NCI-H82 treated with DMSO at 0.1 percent for 48 hours (cell line): ENCODE results near the gene AOC1.
"Not testable (repeated sequence)": the region's sequence is repeated elsewhere in the genome, so short reads cannot be mapped to it uniquely, and the experiment has no call there.

Experiments used
- DNase-seq: peaks from one replicate; lab custom pipeline; 2025; ENCODE audit not compliant: unreplicated experiment; lab: John Stamatoyannopoulos, UW

AOC1 gene

DNA sequence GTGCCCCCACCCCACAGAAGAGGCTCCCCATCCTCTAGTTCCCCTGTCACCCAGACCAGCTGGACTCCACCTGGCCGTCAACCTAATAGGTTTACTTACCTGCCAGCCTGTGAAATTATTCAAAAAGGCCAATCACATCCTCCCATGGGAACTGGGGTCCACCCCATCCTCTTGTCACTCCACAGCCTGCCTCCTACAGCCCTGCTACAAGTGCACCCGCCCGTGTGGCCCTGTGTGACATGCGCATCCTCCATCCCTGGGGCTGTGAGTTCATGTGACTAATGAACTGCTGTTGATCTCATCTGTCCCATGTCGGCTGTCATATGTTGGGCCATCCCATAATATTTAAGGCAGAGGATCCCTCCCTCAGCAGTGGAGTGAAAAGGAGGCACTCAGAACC, 39.4 kb downstream of the AOC1 start:
- no peak for DNase-seq

DNA sequence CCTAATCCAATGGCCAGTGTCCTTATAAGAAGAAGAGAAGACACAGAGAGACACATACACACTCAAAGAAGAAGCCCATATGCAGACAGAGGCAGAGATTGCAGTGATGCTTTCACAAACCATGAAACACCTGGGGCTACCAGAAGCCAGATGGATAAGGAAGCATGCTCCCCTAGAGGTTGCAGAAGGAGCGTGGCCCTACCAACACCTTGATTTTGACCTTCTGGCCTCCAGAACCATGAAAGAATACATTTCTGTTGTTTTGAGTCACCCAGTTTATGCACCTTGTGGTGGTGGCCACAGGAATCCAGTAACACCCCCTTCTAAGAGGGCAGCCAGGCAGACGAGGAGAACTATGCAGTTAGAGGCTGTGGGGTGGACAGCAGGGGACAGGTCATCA, 43.5 kb downstream of the AOC1 start:
- DNase-seq: no peak

DNA sequence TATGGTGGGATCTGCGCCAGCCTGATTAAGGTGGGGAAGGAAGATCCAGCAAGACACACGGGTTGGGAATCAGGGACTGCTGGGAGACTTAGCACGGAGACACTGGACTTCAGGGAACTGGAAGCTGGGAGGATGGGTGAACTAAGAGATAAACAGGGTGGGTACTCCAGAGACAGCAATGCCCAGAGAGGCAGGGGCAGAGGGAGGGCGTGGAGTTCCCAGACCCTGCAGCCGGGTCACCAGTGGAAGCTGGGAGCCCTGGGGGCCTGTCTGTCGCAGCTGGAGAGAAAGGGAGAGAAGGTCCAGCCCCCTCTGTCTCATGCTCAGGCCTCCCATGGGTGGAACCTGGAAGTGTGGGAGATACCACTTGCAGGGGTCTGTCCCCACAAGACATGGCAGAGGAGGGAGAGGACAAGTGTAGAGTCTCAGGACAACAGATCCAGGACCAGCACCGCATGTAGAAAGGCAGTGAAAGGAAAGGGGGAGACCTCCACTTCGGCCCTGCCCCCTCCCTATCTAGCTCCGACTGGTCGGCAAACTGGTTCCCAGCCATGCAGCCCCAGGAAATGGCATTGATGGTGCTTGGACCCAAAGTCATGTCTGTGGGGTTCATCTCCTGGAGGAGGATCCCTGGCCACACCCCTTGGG, 44.4 kb downstream of the AOC1 start:
- no peak for DNase-seq

DNA sequence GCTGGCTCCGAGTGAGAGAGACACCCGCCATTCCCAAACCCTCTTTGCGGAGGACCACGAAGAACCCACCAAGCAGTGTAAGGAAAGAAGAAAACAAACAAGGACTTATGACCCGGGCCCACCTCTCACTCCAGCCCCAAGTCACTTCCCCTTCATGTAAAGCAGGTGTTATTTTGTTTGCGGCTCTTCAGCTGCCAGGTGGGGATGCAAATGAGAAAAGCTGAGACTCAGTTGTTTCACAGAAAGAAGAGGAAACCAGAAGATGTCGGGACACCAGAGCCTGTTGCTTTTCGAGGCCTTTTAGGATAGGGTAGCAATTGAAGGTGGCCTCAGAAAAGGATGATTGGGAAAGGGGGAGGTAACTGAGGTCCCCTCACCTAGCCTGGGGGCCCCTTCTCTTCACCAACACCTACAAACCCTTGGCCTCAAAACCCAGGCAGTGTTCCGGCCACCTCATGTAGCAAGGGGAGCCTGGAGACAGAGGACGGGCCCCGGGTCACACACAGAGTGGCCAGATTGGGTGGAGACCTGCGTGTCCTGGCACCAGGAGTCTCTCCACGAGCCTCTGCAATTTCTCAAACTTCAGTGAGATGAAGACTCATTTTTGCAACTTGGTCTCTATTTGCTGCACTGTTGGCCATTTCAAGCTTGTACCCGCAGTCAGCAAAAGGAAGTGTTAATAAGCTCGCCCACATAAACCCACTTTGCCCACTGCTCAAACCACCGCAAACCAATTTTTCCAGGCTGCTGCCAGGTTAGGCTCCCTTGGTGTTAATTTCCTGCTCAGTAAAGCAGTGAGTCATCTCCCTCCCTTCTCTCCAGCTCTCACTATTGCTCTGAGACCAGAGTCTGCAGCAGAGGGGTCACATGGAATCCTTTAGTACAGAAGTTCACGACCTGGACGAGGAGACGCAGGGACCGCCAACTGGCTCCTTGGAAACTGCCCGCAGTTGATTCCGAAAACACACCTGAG, 45.5 kb downstream of the AOC1 start:
- no peak for DNase-seq

DNA sequence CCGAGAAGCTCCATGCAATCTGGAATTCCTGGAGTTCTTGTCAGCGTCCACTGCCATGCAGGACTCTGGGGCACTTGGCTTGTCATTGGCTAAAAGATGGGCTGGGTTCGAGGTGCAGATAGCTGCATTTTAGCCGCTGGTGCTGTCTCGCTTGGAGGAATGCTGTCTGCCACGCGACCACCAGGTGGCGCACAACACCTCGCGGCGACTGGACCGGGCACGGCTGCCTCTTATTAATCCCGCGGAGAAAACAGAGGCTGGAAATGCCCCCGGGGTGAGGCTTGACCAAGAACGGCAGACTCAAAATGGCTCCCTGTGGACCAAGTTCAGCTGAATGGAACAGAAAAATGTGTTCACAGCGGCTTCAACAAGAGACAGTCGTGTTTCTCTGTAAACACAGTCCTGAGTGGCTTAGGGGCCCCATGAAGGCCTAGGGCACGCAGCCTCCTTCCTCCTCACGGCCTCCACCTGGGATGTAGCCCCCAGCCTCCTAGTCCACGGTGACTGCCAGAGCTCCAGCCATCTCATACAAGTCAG, 46.2 kb downstream of the AOC1 start:
- no peak for DNase-seq

DNA sequence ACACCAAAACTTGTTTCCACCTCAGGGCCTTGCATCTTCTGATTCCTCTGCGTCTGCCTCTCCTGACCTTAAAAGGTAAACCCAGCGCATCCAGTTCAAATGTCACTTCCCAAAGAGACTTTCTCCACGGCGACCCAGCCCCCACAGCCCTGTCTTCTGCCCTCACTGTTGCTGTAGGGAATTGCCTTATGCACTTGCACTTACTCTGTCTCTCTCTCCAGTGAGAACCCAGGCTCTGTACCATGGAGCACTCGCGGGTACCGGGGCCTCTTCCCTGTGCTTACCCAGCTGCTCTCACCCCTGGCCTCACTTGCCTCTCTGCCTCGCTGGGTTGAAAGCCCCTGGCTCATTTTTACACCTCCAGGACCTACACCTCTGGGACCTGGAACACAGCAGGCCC, 48.4 kb downstream of the AOC1 start:
- no peak for DNase-seq

DNA sequence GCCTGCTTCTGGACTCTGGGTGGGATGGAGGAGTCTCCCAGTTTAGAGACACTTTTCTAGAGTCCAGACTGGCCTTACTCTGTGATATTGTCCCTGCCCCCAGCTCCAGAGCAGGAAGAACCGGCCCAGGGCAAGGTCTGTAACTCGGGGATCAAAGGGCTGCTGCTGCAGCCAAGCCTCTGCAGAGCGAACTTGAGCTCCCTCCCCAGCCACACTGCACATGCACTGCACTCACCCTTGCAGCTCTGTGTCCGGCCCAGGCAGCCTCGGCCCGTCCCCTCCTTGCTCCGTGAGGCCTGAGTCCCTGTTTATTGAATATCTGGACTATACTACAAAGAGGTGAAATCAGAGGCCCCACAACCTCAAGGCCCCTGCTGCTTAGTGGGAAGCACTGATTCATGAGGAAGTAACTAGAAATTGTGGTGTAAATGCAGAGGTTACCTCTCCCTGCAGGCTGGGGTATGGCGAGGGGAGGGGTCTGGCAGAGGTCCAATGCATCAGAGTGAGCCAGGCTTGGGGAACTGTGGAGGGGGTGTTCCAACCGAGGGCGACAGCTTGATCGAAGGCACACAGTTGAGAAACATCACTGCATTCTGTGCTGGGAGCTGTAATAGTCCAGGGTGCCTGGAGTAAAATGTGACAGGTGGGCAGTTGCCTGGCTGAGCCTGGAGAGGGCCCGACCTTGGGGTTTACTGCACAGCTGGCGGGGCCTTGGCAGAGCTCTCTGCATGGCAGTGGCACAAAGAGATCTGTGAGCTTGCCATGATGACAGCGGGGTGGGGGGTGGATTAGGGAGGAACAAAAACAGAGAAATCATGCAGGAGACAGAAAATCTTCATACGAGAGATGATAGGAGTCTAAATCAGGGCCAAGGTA, 49.1 kb downstream of the AOC1 start:
- no peak for DNase-seq

DNA sequence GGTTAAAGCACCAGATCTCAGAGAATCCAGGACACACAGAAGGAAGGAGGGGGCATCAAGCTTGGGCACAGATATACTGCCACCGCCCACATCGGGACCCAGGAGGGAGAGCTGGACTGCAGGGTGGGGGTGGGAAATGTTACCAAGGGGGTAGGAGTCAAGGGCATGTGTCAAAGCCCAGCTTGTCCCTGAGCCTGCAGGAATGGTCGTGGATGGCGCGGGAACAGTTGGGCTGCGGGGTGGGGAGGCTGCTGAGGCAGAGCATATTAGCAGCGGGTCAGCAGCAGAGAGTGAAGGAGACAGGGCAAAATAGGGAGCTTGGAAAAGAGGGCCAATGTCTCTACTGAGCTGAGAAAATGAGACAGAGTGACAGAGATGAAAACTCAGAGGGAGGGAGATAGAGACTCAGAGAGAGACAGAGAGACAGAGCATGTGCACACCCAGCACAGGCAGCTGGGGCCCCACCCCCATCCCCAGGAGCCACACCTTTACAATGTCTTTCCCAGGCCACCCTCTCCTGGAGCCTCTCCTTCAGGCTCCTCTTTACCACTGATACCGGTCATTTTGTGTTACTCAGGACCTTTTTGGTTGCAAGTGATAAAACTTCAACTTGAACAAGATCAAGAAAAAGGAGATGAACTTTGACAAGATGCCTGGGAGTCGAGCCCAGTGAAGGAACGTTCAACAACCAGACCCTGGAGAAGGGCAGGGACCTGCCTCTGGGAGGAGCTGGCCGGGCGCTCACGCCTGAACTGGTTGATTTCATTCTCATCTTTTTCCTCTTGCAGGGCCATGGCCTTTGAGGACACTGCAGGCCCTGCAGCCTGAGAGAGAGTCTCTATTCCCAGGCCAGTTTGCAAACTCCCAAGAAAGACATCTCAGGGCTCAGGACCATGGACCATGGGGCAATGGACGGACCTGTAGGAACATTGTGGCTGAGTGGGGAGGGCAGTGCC, 50.0 kb downstream of the AOC1 start:
- DNase-seq: no peak

DNA sequence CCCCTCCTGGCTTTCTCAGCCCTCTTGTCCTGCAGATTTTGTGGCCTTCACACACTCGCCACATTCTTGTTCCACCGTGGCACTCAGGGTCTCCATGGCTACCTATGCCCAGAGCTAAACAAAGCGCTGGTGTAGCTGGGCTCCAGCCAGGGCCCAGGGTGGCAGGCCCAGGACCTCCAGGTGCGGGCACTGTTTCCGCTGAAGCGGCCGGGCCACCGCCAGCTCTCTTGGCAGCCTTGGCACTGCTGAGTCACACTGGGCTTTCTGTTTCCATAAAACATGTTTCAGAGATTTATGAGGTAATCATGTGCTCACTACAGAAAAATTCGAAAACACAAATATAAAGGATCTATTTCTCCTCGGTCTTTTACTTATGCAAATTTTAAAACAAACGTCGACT, 51.3 kb downstream of the AOC1 start:
- no peak for DNase-seq

DNA sequence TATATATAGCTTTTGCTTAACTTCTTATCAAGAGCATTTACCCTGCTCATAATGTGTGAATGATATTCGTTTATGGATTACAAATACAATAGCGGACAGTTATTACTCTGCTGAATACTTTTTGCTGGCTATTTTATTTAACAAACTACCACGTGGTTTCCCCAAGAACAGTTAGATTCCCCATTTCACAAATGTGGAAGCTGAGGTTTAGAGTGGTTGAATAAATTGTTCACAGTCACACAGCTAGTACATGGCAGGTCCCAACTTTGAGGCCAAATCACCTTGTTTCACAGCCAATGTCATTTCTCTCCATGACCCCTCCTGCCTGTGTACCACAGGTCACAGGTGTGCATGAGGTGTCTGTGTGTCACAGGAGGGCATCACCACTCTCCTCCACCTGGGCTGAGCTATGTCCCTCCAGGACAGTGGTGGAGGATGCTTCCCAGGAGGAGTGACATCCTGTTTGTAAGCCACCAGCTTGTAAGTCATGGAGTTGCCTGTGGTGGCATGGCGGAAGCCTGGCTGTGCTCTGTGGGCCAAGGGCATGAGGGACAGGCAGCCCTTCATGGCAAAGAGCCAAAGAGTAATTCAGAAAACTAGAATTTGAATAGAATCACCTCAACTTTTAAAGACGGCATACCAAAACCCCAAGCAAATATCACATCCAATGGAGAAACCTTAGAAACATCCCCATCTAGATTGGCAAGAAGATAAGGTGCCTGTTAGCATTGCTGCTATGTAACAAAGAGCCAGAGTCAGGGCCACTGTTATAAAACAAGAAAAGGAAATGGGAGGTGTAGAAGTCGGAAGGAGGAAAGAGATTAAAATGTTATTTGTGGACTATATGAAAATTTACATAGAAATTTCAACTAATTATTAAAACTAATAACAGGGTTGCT, 51.9 kb downstream of the AOC1 start:
- no peak for DNase-seq

DNA sequence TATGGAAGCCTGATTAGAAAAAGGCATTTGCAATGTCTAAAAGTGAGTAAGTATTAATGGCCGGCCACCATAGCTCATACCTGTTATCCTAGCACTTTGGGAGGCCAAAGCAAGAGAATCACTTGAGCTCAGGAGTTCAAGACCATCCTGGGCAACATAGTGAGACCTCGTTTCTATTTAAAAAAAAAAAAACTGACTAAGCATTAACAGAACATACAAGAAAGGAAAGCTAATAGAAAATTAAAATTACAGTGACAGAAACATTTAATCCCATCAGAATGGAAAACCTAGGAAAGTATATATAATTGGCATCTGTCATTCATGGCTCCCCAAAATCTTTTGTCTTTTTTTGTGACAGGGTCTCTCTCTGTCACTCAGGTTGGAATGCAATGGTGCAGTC, 55.9 kb downstream of the AOC1 start:
- DNase-seq: no peak

DNA sequence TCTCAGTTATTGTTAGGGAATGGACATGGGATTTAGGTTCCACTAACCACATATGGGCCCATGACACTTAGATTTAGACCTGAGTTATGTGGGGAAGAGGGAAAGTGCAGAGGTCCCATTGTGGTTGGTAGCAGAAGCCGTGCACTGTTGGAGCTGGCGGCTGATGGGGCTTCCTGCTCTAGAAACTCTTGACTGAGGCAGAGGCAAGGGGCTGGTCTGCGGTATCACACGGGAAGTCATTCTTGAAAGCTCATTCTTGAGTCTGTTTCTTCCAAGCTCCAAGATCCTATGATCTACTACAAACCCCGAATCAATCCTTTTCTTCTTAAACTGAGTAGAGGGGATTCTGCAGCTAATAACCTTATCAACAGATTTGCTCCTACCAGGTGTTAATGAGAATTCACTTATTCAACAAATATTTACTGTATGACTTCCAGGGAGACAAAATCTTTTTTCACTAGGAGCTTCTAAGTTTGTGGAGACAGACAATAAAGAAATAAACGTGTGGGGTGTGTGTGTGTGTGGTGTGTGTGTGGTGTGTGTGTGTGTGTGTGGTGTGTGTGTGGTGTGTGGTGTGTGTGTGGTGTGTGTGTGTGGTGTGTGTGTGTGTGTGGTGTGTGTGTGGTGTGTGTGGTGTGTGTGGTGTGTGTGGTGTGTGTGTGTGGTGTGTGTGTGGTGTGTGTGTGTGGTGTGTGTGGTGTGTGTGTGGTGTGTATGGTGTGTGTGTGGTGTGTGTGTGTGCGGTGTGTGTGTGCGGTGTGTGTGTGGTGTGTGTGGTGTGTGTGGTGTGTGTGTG, 57.1 kb downstream of the AOC1 start:
- no peak for DNase-seq

DNA sequence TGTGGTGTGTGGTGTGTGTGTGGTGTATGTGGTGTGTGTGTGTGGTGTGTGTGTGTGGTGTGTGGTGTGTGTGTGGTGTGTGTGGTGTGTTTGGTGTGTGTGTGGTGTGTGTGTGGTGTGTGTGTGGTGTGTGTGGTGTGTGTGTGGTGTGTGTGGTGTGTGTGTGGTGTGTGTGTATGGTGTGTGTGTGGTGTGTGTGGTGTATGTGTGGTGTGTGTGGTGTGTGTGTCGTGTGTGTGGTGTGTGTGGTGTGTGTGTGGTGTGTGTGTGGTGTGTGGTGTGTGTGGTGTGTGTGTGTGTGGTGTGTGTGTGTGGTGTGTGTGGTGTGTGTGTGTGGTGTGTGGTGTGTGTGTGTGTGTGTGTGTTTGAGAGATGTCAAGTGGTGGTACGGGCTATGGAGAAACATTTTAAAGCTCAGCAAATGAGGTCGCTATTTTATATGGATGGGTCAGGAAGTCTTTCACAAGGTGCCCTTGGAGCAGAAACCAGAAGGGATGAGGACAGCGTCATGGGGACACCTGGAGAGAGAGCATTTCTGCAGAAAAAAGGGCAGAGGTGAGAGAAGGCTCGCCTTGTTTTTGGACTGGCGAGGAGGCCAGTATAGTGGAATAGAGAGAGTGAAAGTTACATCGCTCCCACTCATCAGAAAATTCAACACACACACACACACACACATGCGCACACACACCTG, 58.1 kb downstream of the AOC1 start:
- not testable (repeated sequence) for DNase-seq

DNA sequence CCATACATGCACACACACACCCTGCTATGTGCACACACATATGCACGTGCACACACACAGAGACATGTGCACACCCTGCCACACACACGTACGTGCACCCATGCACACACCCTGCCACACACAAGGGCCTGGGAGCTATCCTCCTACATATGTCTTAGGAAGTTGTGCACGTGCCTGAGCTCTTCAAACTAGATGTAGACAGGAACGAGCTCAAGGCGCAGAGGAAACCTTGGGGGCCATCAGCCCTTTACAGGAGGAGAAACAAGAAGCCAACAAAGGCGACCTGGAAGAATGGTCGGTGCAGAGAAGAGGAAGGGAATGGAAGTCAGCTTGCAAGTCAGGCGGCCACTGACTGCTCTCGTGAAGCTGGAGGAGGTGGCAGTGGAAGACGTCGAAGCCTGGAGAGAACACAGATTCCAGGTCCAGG, 58.7 kb downstream of the AOC1 start:
- DNase-seq: no peak
